Gastrocnemius medialis (tissue), 4 donors: ENCODE data around the gene CACNA1A. TPM values are rescaled to one million over a fixed set of nuclear protein-coding genes. Genes with fewer than 3 reads are reported as not detected.

Experiments
- ATAC-seq, 2 donors: fragments of 150-250 bp; one replicate each; pipeline ENCODE4 v1.9.1; 2016
- DNase-seq, 2 donors: peaks; one replicate each; pipeline ENCODE4 v3.0.0-alpha.2; 2019
- H3K27ac ChIP-seq, 4 donors: fragments of 200-600 bp; sonication (generic); 1 replicate in 1 of 4; 2 replicates in 3 of 4; pipeline ENCODE4 v1.5.1; 2016 to 2018; ENCODE audit warnings: mild to moderate bottlenecking in 2 of 4, moderate library complexity in 1 of 4
- H3K27me3 ChIP-seq, 3 donors: fragments of 200-600 bp; sonication (generic) in 2 of 3; 1 replicate in 1 of 3; 2 replicates in 2 of 3; pipeline versions ENCODE4 v1.5.1 to v1.6.0; 2016 to 2019; ENCODE audit warnings: mild to moderate bottlenecking in 1 of 3, moderate library complexity in 1 of 3
- H3K36me3 ChIP-seq, 2 donors: fragments of 200-600 bp; sonication (generic) in 1 of 2; one replicate each; pipeline ENCODE4 v1.5.1; 2017 to 2018
- H3K4me1 ChIP-seq, 2 donors: fragments of 200-600 bp; sonication (generic) in 1 of 2; one replicate each; pipeline ENCODE4 v1.5.1; 2016 to 2017; ENCODE audit warnings: mild to moderate bottlenecking in 2 of 2
- H3K4me3 ChIP-seq, 4 donors: fragments of 200-600 bp; sonication (generic) in 3 of 4; 1 replicate in 1 of 4; 2 replicates in 3 of 4; pipeline ENCODE4 v1.5.1; 2016 to 2019; ENCODE audit warnings: mild to moderate bottlenecking in 2 of 4
- H3K9me3 ChIP-seq, 3 donors: fragments of 200-600 bp; sonication (generic) in 2 of 3; 1 replicate in 1 of 3; 2 replicates in 2 of 3; pipeline ENCODE4 v1.5.1; 2016 to 2019
- POLR2A ChIP-seq, 2 donors: fragments of 450-650 bp; IDR thresholded peaks; one replicate each; pipeline ENCODE4 v1.6.1; 2017; ENCODE audit warnings: antibody characterized with exemption in 2 of 2, mild to moderate bottlenecking in 2 of 2, moderate library complexity in 2 of 2
- in situ Hi-C, 4 donors: fragments of 200-750 bp; cut with MboI; loops; one replicate each; pipeline versions ENCODE4 v1.15.0 to v1.8.0; 2017; ENCODE audit warnings: low sequenced_read_pairs in 4 of 4
- intact Hi-C: fragments of 100-400 bp; cut with DNase I; formaldehyde crosslinking; loops from one replicate; pipeline ENCODE4 v1.15.1; 2023; ENCODE audit warnings: low total_unique reads
- total RNA-seq, 4 donors: library from RNA; depleted of rRNA; stranded (reverse); fragments of >200 nt; gene quantifications; one replicate each; pipeline versions ENCODE4 v1.1.0 to v1.2.3, GENCODE V29; 2016
- TF ChIP-seq, protein P1 (sequence below), 5 experiments: fragments of 450-650 bp in 3 of 5; fragments of 200-600 bp in 2 of 5; sonication (generic) in 2 of 5; IDR thresholded peaks in 4 of 5; conservative IDR thresholded peaks in 1 of 5; 1 replicate in 4 of 5; 2 replicates in 1 of 5; pipeline ENCODE4 v1.5.1; 2016 to 2019; ENCODE audit warnings: antibody characterized with exemption in 5 of 5, mild to moderate bottlenecking in 3 of 5, moderate library complexity in 3 of 5

Gene CACNA1A
- total RNA-seq, 4 donors from 2014 or later: 0.15 to 0.51 (median 0.33) TPM; not detected in 1

DNA sequence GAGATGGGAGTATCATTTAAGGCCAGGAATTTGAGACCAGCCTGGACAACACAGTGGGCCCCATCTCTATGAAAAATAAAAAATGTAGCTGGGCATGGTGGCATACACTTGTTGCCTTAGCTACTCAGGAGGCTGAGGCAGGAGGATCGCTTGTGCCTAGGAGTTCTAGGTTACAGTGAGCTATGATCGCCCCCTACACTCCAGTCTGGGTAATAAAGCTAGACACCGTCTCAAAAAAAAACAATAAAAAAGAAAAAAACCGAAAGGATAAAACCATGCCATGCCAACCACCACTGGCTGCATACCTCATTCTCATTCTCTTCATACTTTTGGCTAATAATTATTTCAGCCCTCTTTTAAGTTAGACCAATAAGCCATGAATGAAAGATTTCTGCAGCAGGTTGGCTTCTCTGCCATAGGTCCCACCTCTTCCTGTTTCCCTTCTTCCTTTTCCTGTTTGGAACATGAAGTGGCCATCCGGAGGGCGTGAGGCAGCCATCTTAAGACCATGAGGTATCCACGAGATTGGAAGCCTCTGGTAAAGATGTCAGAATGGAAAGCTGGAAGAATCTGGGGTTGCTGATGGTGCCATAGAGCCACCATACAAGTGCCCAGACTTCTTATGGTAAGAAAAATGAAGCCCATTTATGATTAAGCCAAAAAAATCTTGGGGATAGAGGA is 171.3 kb downstream of the CACNA1A start:
- no peaks in the 10 kb centered on the region for H3K4me1 ChIP-seq
- no peaks in the 10 kb centered on the region for H3K27me3 ChIP-seq
- in situ Hi-C loops: no loop called here
- no peaks in the 10 kb centered on the region for H3K36me3 ChIP-seq
- no peak for ATAC-seq
- no peak overlapping the region for H3K4me3 ChIP-seq
- H3K27ac ChIP-seq: no peak overlapping the region
- no peak for DNase-seq
- peaks cover 0 to 3% (median 0%) of the 10 kb centered on the region in 3 donors for H3K9me3 ChIP-seq
- intact Hi-C loops: no loop called here
- no peak for TF ChIP-seq POLR2A (IDR thresholded peaks at IDR 0.05)
- TF ChIP-seq, protein P1, sequence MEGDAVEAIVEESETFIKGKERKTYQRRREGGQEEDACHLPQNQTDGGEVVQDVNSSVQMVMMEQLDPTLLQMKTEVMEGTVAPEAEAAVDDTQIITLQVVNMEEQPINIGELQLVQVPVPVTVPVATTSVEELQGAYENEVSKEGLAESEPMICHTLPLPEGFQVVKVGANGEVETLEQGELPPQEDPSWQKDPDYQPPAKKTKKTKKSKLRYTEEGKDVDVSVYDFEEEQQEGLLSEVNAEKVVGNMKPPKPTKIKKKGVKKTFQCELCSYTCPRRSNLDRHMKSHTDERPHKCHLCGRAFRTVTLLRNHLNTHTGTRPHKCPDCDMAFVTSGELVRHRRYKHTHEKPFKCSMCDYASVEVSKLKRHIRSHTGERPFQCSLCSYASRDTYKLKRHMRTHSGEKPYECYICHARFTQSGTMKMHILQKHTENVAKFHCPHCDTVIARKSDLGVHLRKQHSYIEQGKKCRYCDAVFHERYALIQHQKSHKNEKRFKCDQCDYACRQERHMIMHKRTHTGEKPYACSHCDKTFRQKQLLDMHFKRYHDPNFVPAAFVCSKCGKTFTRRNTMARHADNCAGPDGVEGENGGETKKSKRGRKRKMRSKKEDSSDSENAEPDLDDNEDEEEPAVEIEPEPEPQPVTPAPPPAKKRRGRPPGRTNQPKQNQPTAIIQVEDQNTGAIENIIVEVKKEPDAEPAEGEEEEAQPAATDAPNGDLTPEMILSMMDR (IDR thresholded peaks at IDR 0.05 in 4 of 5, conservative IDR thresholded peaks at IDR 0.05 in 1 of 5): no peak

GRCh38 chr19:13330285-13330684 is 176.0 kb downstream of the CACNA1A start:
- no peaks in the 10 kb centered on the region for H3K36me3 ChIP-seq
- DNase-seq: no peak
- H3K27me3 ChIP-seq: no peaks in the 10 kb centered on the region
- H3K9me3 ChIP-seq: peaks cover 0 to 3% (median 0%) of the 10 kb centered on the region in 3 donors
- TF ChIP-seq, protein P1 (IDR thresholded peaks at IDR 0.05 in 4 of 5, conservative IDR thresholded peaks at IDR 0.05 in 1 of 5): no peak
- intact Hi-C loops: no loop called here
- in situ Hi-C loops: no loop called here
- no peak for ATAC-seq
- no peak overlapping the region for H3K27ac ChIP-seq
- H3K4me1 ChIP-seq: no peaks in the 10 kb centered on the region
- H3K4me3 ChIP-seq: no peak overlapping the region

DNA sequence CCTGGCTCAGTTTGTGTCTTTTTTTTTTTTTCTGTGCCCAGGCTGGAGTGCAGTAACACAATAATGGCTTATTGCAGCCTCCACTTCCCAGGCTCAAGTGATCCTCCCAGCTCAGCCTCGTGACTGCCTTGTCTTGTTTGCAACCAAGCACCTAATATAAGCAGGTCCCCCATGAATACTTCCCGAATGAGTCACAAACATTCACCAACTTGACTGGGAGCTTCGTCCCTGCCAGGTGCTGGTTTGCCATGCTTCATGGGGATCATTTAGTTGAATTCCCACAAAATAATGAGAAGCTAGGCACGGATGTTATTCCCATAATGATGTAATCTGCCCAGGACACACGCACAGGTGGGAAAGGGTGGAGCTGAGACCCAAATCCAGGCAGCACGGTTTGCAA is 176.5 kb downstream of the CACNA1A start:
- no peaks in the 10 kb centered on the region for H3K4me1 ChIP-seq
- no peak for TF ChIP-seq POLR2A (IDR thresholded peaks at IDR 0.05)
- TF ChIP-seq, protein P1 (IDR thresholded peaks at IDR 0.05 in 4 of 5, conservative IDR thresholded peaks at IDR 0.05 in 1 of 5): no peak

GRCh38 chr19:13328241-13328640 is 178.0 kb downstream of the CACNA1A start:
- Histone ChIP-seq H3K27ac (no peak overlapping the region), H3K27me3 (peaks cover 0 to 3% (median 0%) of the 10 kb centered on the region in 3 donors), H3K4me1 (no peaks in the 10 kb centered on the region), H3K4me3 (no peak overlapping the region), H3K36me3 (no peaks in the 10 kb centered on the region), H3K9me3 (peaks cover 0 to 3% (median 0%) of the 10 kb centered on the region in 3 donors)
- TF ChIP-seq, protein P1 (IDR thresholded peaks at IDR 0.05 in 4 of 5, conservative IDR thresholded peaks at IDR 0.05 in 1 of 5): no peak
- no peak for TF ChIP-seq POLR2A (IDR thresholded peaks at IDR 0.05)
- intact Hi-C loops (no loop called here), in situ Hi-C loops (no loop called here)
- ATAC-seq (no peak), DNase-seq (no peak)

More for the DNA sequence above, 176.5 kb downstream of the CACNA1A start:
- H3K9me3 ChIP-seq: peaks cover 0 to 3% (median 0%) of the 10 kb centered on the region in 3 donors
- H3K4me3 ChIP-seq: no peak overlapping the region
- no peaks in the 10 kb centered on the region for H3K27me3 ChIP-seq
- ATAC-seq (no peak), DNase-seq (no peak)
- no peak overlapping the region for H3K27ac ChIP-seq
- intact Hi-C loops: no loop called here
- in situ Hi-C loops: no loop called here
- H3K36me3 ChIP-seq: no peaks in the 10 kb centered on the region
